ENCODE measurements around the gene CHML. TPM values are rescaled to one million over a fixed set of nuclear protein-coding genes. Genes with fewer than 3 reads are reported as not detected.

Gene CHML
- total and polyA plus RNA-seq, 2 of the 8 experiments (the other 6 are each of a cell fraction or from before 2014, with no cell fraction given), result 11.5 to 82.4 TPM

DNA sequence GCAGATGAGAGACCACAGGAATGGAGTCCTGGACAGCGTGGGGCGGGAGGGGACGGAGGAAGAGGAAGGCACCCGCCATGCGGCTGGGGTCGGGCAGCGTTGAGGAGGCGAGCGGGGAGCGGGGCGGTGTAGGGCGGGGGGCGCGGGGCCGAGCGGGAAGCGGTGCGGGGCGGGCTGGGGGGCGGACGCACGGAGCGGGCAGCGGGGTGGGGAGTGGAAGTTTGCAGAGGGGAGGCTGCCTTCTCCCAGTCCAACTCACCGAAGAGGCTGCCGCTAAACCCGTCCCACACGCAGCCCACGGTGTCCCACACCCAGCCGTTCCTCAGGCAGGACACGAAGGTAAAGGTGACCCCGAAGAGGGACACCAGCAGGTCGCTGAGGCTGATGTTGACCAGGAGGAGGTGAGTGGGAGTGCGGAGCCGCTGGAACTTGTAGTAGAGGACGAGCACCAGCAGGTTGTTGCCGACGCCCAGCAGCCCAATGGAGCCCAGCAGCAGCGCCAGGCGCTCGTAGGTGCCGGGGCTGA lies 483 bp downstream of the CHML start:
- H2AK5ac ChIP-seq (ENCODE audit: low read depth, low read length), result no peak overlapping the region
- H3K14ac ChIP-seq (ENCODE audit: insufficient read length), result peak overlapping the region; percentile 82
- peak overlapping the region; percentile 96 to 100 (median 98) for H3K4me3 ChIP-seq (ENCODE audit: extremely low read depth in 1 of 4, insufficient read depth in 2 of 4, low read depth in 3 of 4, low read length in 4 of 4)
- peak overlapping the region; percentile 71 to 76 for H3K4me2 ChIP-seq (ENCODE audit: insufficient read depth in 1 of 2, low read depth in 2 of 2, low read length in 2 of 2)
- peaks cover 4% of the 10 kb centered on the region; the same call in 1 of the 2 replicates for H3K23me2 ChIP-seq (ENCODE audit: low read depth, low read length)
- H3K9ac ChIP-seq (replicated peaks in 1 of 4; ENCODE audit: extremely low read depth in 1 of 4, low read depth in 3 of 4, low read length in 3 of 4), result peak overlapping the region; percentile 88 to 97 (median 94)
- WGBS, 2 experiments (ENCODE audit: extremely low coverage in 1 of 2, insufficient coverage in 1 of 2, insufficient read length in 1 of 2, insufficient replicate concordance in 2 of 2, low coverage in 1 of 2, low lambda C conversion rate in 2 of 2, missing lambda C conversion rate in 1 of 2), result 1% methylated on average over 14 of the region's 42 CpGs; no CpG with 5 or more reads in 1 of the 2 experiments
- H4K20me1 ChIP-seq (replicated peaks in 1 of 2; ENCODE audit: control insufficient read depth in 1 of 2, insufficient read depth in 2 of 2, low read length in 2 of 2), result peaks cover 0 to 10% of the 10 kb centered on the region in 2 experiments
- peak overlapping the region; percentile 76; the same call in 1 of the 2 replicates for H2AFZ ChIP-seq (ENCODE audit: low read length)
- peak overlapping the region; percentile 86 for H4K8ac ChIP-seq (ENCODE audit: extremely low read depth, insufficient read depth, low read length)
- H3K56ac ChIP-seq (replicated peaks; ENCODE audit: insufficient read length, low read depth, low read length), result peak overlapping the region; percentile 88
- H3K79me1 ChIP-seq (ENCODE audit: low read depth, low read length), result peaks cover 3% of the 10 kb centered on the region; the same call in 1 of the 2 replicates
- no peaks in the 10 kb centered on the region; a peak in 1 of 7 replicates for H3K27me3 ChIP-seq (replicated peaks in 1 of 4; ENCODE audit: control insufficient read depth in 3 of 4, extremely low read depth in 1 of 4, insufficient read depth in 3 of 4, low read length in 3 of 4)
- H3K4ac ChIP-seq (replicated peaks; ENCODE audit: insufficient read length, low read depth, low read length), result peak overlapping the region; percentile 95
- H3K79me2 ChIP-seq (ENCODE audit: control insufficient read depth in 1 of 2, insufficient read depth in 2 of 2, low read length in 2 of 2), result peaks cover 3 to 50% of the 10 kb centered on the region in 2 experiments; a peak in 3 of 4 replicates
- H3K18ac ChIP-seq (ENCODE audit: extremely low read depth, low read length), result peak overlapping the region; percentile 98
- H3K4me1 ChIP-seq (replicated peaks in 1 of 4; ENCODE audit: control insufficient read depth in 3 of 4, insufficient read depth in 4 of 4, low read length in 3 of 4), result peaks cover 0 to 7% (median 3%) of the 10 kb centered on the region in 4 experiments; a peak in 5 of 7 replicates
- peaks cover 0 to 6% of the 10 kb centered on the region in 2 experiments; a peak in 1 of 4 replicates for H3K9me3 ChIP-seq (ENCODE audit: insufficient read depth in 2 of 2, low read depth in 1 of 2, low read length in 1 of 2)
- ChIA-PET POLR2A (ENCODE audit: partially characterized antibody) (interaction anchor here (0.6 to 1.1 kb wide), 3 partner anchors 17 to 758 kb away, joined by 3 read pairs; no protein-coding TSS in a partner anchor), CTCF (ENCODE audit: partially characterized antibody) (interaction anchor here (1.2 to 2.0 kb wide), 2 partner anchors 12 to 29 kb away, joined by 3 to 6 read pairs; no protein-coding TSS in a partner anchor)
- no peak overlapping the region for H2BK12ac ChIP-seq (ENCODE audit: low read depth, low read length)
- H2BK120ac ChIP-seq (replicated peaks; ENCODE audit: low read depth, low read length), result peak overlapping the region; percentile 71
- H3K27ac ChIP-seq (ENCODE audit: low read depth, low read length), result peak overlapping the region; percentile 91
- peak overlapping the region; percentile 95 for H2BK5ac ChIP-seq (ENCODE audit: low read depth, low read length)
- FAIRE-seq (no peak), DNase-seq (ENCODE audit: low read depth in 1 of 2, low spot score in 2 of 2) (peak in 1 of 2 experiments; percentile 69)
- H4K91ac ChIP-seq (replicated peaks; ENCODE audit: insufficient read length, low read length), result peak overlapping the region; percentile 96
- H2BK20ac ChIP-seq (ENCODE audit: low read length), result no peak overlapping the region
- H4K5ac ChIP-seq (ENCODE audit: insufficient read length, low read depth, low read length), result peak overlapping the region; percentile 94
- H3K36me3 ChIP-seq (ENCODE audit: control insufficient read depth in 2 of 4, insufficient read depth in 4 of 4, low read length in 3 of 4), result peaks cover 0 to 16% (median 6%) of the 10 kb centered on the region in 4 experiments; a peak in 6 of 8 replicates
- H2BK15ac ChIP-seq (ENCODE audit: low read length), result 0 out of 2 replicates have a peak overlapping the region, but pooled peaks have one; percentile 29
- H3K23ac ChIP-seq (ENCODE audit: insufficient read length), result no peak overlapping the region
- TF ChIP-seq SIRT6 (IDR thresholded peaks at IDR 0.05; ENCODE audit: low read length) (no peak), RAD21 (IDR thresholded peaks at IDR 0.05 in 1 of 2, conservative IDR thresholded peaks at IDR 0.05 in 1 of 2; ENCODE audit: low read depth in 2 of 2, low read length in 2 of 2) (no peak), EGR1 (IDR thresholded peaks at IDR 0.05; ENCODE audit: borderline replicate concordance, low read depth, low read length) (0 out of 2 replicates have a peak, but pooled peaks have one; percentile 9), SIX5 (IDR thresholded peaks at IDR 0.05; ENCODE audit: low read depth, low read length) (no peak), CEBPB (IDR thresholded peaks at IDR 0.05; ENCODE audit: low read depth, low read length) (no peak), HDAC2 (IDR thresholded peaks at IDR 0.05; ENCODE audit: borderline replicate concordance in 1 of 2, low read depth in 2 of 2, low read length in 2 of 2) (peak in 1 of 2 experiments; percentile 22; a peak in 1 of 4 replicates), RBBP5 (IDR thresholded peaks at IDR 0.05; ENCODE audit: borderline replicate concordance, low read depth, low read length) (peak; percentile 87), KDM4A (IDR thresholded peaks at IDR 0.05; ENCODE audit: low read depth, low read length, severe bottlenecking) (peak; percentile 82)
- TF ChIP-seq, protein P1, sequence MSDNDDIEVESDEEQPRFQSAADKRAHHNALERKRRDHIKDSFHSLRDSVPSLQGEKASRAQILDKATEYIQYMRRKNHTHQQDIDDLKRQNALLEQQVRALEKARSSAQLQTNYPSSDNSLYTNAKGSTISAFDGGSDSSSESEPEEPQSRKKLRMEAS (IDR thresholded peaks at IDR 0.05), result 0 out of 2 replicates have a peak, but pooled peaks have one; percentile 37

All from H1 (cell line).